ENCODE results near the gene PRSS27. TPM values are rescaled to one million over a fixed set of nuclear protein-coding genes. Genes with fewer than 3 reads are reported as not detected.
"Not testable (repeated sequence)": the region's sequence is repeated elsewhere in the genome, so short reads cannot be mapped to it uniquely, and the experiment has no call there.

PRSS27 gene
- total RNA-seq, 1 donor from 2014 or later, result 3.1 TPM

- Mint-ChIP-seq H3K9me3 (ENCODE audit: low read depth) (no peaks in the 10 kb centered on the region), H3K36me3 (ENCODE audit: low read depth) (peaks cover 9% of the 10 kb centered on the region), H3K4me3 (ENCODE audit: unreplicated experiment) (no peak overlapping the region), H3K4me1 (ENCODE audit: low read depth) (no peaks in the 10 kb centered on the region), H3K27ac (ENCODE audit: unreplicated experiment) (no peak overlapping the region), H3K27me3 (ENCODE audit: low read depth) (no peaks in the 10 kb centered on the region)
- TF ChIP-seq CTCF (IDR thresholded peaks at IDR 0.05), result no peak
- DNase-seq (ENCODE audit: low spot score), result no peak
Observed at GRCh38 chr16:2698965-2699750, 20.9 kb downstream of the PRSS27 start.

GRCh38 chr16:2698103-2698870 is 21.7 kb downstream of the PRSS27 start:
- no peak overlapping the region for H3K4me3 Mint-ChIP-seq (ENCODE audit: unreplicated experiment)
- TF ChIP-seq CTCF (IDR thresholded peaks at IDR 0.05), result no peak
- DNase-seq (ENCODE audit: low spot score), result no peak
- H3K36me3 Mint-ChIP-seq (ENCODE audit: low read depth), result peaks cover 9% of the 10 kb centered on the region
- H3K27ac Mint-ChIP-seq (ENCODE audit: unreplicated experiment), result no peak overlapping the region
- H3K27me3 Mint-ChIP-seq (ENCODE audit: low read depth), result no peaks in the 10 kb centered on the region
- H3K9me3 Mint-ChIP-seq (ENCODE audit: low read depth), result no peaks in the 10 kb centered on the region
- no peaks in the 10 kb centered on the region for H3K4me1 Mint-ChIP-seq (ENCODE audit: low read depth)

- no peak for DNase-seq (ENCODE audit: low spot score)
- Mint-ChIP-seq H3K36me3 (ENCODE audit: low read depth) (peaks cover 9% of the 10 kb centered on the region), H3K4me3 (ENCODE audit: unreplicated experiment) (no peak overlapping the region), H3K4me1 (ENCODE audit: low read depth) (no peaks in the 10 kb centered on the region), H3K27ac (ENCODE audit: unreplicated experiment) (no peak overlapping the region), H3K9me3 (ENCODE audit: low read depth) (no peaks in the 10 kb centered on the region), H3K27me3 (ENCODE audit: low read depth) (no peaks in the 10 kb centered on the region)
- TF ChIP-seq CTCF (IDR thresholded peaks at IDR 0.05), result no peak
Observed at GRCh38 chr16:2697401-2697948, 22.5 kb downstream of the PRSS27 start.

GRCh38 chr16:2696601-2697250 is 23.3 kb downstream of the PRSS27 start:
- not testable (repeated sequence) for H3K4me1 Mint-ChIP-seq (ENCODE audit: low read depth); H3K4me3 Mint-ChIP-seq (ENCODE audit: unreplicated experiment); H3K27ac Mint-ChIP-seq (ENCODE audit: unreplicated experiment); H3K27me3 Mint-ChIP-seq (ENCODE audit: low read depth); DNase-seq (ENCODE audit: low spot score); H3K36me3 Mint-ChIP-seq (ENCODE audit: low read depth); H3K9me3 Mint-ChIP-seq (ENCODE audit: low read depth)

GRCh38 chr16:2692948-2693651 is 26.9 kb downstream of the PRSS27 start:
- no peaks in the 10 kb centered on the region for H3K27me3 Mint-ChIP-seq (ENCODE audit: low read depth)
- no peak for TF ChIP-seq CTCF (IDR thresholded peaks at IDR 0.05)
- peaks cover 5% of the 10 kb centered on the region for H3K36me3 Mint-ChIP-seq (ENCODE audit: low read depth)
- no peak overlapping the region for H3K27ac Mint-ChIP-seq (ENCODE audit: unreplicated experiment)
- peak; percentile 84 for DNase-seq (ENCODE audit: low spot score)
- H3K4me1 Mint-ChIP-seq (ENCODE audit: low read depth), result no peaks in the 10 kb centered on the region
- H3K4me3 Mint-ChIP-seq (ENCODE audit: unreplicated experiment), result no peak overlapping the region
- no peaks in the 10 kb centered on the region for H3K9me3 Mint-ChIP-seq (ENCODE audit: low read depth)
